GM06990 (cell line): ENCODE measurements around the gene GGTLC1.

ENCODE experiments used
- DNase-seq: peaks from one replicate; pipeline ENCODE4 v3.0.0-alpha.2; 2011; ENCODE audit not compliant: insufficient read length; ENCODE audit errors: extremely low read depth
- H3K27me3 ChIP-seq: replicated peaks from 2 replicates; pipeline ENCODE4 v1.6.0; 2011; ENCODE audit warnings: low read length; ENCODE audit not compliant: control insufficient read depth, insufficient read depth
- H3K36me3 ChIP-seq: 2 replicates; pipeline ENCODE4 v1.5.1; 2011; ENCODE audit warnings: low read length; ENCODE audit not compliant: control insufficient read depth, insufficient read depth
- H3K4me3 ChIP-seq: replicated peaks from 2 replicates; pipeline ENCODE4 v1.5.1; 2011; ENCODE audit warnings: low read depth, mild to moderate bottlenecking, control low read depth, low read length
- CTCF ChIP-seq: IDR thresholded peaks from 2 replicates; pipeline ENCODE4 v1.5.1; 2011; ENCODE audit warnings: low read length, control low read depth, mild to moderate bottlenecking, inconsistent platforms; ENCODE audit not compliant: insufficient read depth, poor library complexity, severe bottlenecking

The GGTLC1 gene

DNA sequence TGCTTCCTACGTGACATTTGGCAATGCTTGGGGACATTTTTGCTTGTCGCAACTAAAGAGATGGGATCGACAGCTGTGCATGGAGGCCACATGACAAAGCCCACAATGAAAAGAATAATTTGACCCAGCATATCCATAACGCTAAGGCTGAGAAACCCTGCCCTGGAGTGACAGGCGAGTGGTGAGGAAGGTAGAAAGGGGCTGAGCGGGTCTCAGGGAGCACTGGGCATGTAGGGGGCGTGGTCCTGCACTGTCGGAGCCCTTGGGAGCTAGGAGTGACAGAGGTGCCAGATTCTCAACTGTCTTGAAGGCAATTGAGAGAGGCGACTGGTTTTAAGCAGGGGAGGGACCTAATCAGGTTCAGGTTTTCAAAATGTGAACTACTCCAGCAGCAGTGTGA, 13.6 kb downstream of the GGTLC1 start:
- no peak for TF ChIP-seq CTCF
- Histone ChIP-seq H3K36me3 (no peaks in the 10 kb centered on the region), H3K4me3 (no peak overlapping the region)

DNA sequence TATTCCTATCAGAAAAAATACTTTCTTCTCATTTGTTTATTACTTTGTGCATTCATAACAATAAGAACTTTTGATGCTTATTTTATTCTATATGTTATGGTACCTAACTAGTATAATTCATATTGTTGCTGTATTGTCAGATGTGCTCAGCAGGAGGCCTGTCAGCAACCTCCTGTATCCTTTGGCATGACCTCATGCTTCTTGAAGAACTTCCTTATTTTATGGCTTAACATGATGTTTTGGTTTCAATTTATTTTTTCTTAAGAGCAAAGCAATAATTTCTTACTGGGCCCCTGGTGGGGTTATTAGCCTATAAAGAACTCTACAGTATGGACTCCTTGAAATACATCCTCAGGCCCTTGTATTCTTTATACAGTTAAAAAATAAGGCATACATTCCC, 17.3 kb downstream of the GGTLC1 start:
- no peak for DNase-seq
- Histone ChIP-seq H3K27me3 (no peaks in the 10 kb centered on the region; the same call in 1 of the 2 replicates), H3K36me3 (no peaks in the 10 kb centered on the region), H3K4me3 (no peak overlapping the region)
- no peak for TF ChIP-seq CTCF

More for the DNA sequence above, 13.6 kb downstream of the GGTLC1 start:
- no peaks in the 10 kb centered on the region; the same call in 1 of the 2 replicates for H3K27me3 ChIP-seq
- DNase-seq = no peak

GRCh38 chr20:23970049-23970448, 18.5 kb downstream of the GGTLC1 start:
- no peak for TF ChIP-seq CTCF
- Histone ChIP-seq H3K27me3 (no peaks in the 10 kb centered on the region; the same call in 1 of the 2 replicates), H3K4me3 (no peak overlapping the region), H3K36me3 (no peaks in the 10 kb centered on the region)
- no peak for DNase-seq

DNA sequence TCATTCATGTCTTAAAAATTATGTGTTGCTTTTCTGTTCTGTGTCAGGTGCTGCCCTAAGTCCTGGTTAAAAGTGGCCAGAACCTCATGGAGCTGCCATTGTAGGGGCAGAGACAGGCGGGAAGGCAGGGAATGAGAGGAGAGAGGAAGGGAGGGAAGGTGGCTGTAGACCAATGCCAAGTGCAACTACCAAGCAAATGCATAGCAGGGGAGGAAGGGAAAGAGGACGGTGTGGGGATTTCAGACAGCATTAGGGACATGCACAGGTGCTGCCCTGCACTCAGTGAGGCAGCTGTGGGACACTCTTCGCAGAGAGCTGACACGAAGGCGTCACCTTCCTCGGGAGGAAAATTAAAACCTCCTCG, 21.0 kb downstream of the GGTLC1 start:
- DNase-seq = no peak
- Histone ChIP-seq H3K36me3 (no peaks in the 10 kb centered on the region), H3K4me3 (no peak overlapping the region), H3K27me3 (no peaks in the 10 kb centered on the region)
- TF ChIP-seq CTCF = no peak

DNA sequence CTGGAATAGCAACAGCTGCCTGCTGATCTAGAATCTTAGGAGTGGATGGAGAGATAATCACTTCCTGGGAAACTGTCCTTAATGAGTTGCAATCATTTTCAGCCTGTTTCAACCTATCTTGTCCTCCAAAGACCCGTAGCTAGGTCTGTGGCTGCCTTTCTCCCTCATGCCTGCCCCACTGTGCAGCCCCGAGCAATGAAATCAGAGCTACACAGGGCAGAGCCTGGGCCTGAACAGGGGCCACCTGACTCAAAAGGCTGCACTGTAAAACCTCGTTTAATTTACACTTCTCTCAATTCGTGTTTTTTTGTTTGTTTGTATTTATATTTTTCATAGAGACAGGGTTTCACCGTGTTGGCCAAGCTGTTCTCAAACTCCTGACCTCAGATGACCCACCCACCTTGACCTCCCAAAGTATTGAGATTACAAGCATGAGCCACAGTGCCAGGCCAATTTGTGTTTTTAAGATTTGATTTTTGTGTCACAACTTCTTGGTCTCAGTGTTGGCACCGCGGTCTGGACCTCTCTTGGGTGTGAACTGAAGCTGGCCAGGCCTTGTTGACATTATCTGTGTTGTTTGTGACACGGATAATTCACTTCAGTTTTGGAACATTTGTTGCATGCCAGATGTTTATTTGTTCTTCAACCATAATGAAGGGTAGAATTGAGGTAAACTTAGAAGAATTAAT, 21.5 kb downstream of the GGTLC1 start:
- no peak for TF ChIP-seq CTCF
- DNase-seq = no peak
- H3K27me3 ChIP-seq = no peaks in the 10 kb centered on the region
- H3K4me3 ChIP-seq = no peak overlapping the region
- no peaks in the 10 kb centered on the region for H3K36me3 ChIP-seq

DNA sequence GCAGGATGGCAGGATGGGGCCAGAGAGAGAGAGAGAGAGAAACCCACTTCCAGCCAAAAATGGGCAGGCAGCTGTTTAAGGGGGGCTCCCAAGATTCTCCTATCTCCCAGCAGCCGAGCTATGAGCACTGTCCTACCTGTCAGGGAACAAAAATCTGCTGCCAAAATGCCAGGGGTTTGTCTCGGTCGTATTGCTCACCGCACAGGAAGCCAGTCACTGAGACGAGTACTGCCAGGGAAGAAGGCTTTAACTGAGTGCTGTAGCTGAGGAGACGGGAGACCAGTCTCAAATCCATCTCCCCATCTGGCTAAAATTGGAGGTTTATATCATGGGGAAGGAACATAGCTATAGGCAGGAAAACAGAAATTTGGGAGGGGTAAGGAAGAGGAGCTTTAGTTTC, 22.3 kb downstream of the GGTLC1 start:
- DNase-seq = no peak
- TF ChIP-seq CTCF = no peak
- H3K4me3 ChIP-seq = no peak overlapping the region

More for the DNA sequence above, 22.3 kb downstream of the GGTLC1 start:
- no peaks in the 10 kb centered on the region for H3K27me3 ChIP-seq
- no peaks in the 10 kb centered on the region for H3K36me3 ChIP-seq
